Measurements from ENCODE around the gene HOXA7.

GRCh38 chr7:27173511-27173955, 17.1 kb upstream of the HOXA7 start:
- no peak for TF ChIP-seq RFX5 (IDR thresholded peaks at IDR 0.05; ENCODE audit: borderline replicate concordance, low read depth, low read length)
- TF ChIP-seq RAD21 (IDR thresholded peaks at IDR 0.05 in 1 of 2, conservative IDR thresholded peaks at IDR 0.05 in 1 of 2; ENCODE audit: low read depth in 2 of 2, low read length in 2 of 2) = no peak

Data from H1 (cell line).